Activated naive CD8-positive, alpha-beta T cell treated with anti-CD3 and anti-CD28 coated beads, Interleukin-2, amount 50 U/mL, for 24 hours (primary cell): ENCODE measurements around the gene RNF157.

Experiments used
- ATAC-seq: fragments of 150-1000 bp; cut with Tn5 transposase; one replicate; pipeline ENCODE4 v1.10.0; 2021
- DNase-seq: peaks from one replicate; pipeline ENCODE4 v3.0.0; 2021
- H3K27ac Mint-ChIP-seq: one replicate; pipeline ENCODE4 v1.8.0; 2021; ENCODE audit warnings: mild to moderate bottlenecking, mixed read lengths
- H3K27me3 Mint-ChIP-seq: one replicate; pipeline ENCODE4 v1.8.0; 2021; ENCODE audit warnings: mixed read lengths
- H3K36me3 Mint-ChIP-seq: one replicate; pipeline ENCODE4 v1.8.0; 2021; ENCODE audit warnings: low read depth, mixed read lengths
- H3K4me1 Mint-ChIP-seq: one replicate; pipeline ENCODE4 v1.8.0; 2021; ENCODE audit warnings: mixed read lengths
- H3K4me3 Mint-ChIP-seq: one replicate; pipeline ENCODE4 v1.8.0; 2021; ENCODE audit warnings: mild to moderate bottlenecking, moderate library complexity, mixed read lengths
- H3K9me3 Mint-ChIP-seq: one replicate; pipeline ENCODE4 v1.8.0; 2021; ENCODE audit warnings: mixed read lengths

Gene RNF157

DNA sequence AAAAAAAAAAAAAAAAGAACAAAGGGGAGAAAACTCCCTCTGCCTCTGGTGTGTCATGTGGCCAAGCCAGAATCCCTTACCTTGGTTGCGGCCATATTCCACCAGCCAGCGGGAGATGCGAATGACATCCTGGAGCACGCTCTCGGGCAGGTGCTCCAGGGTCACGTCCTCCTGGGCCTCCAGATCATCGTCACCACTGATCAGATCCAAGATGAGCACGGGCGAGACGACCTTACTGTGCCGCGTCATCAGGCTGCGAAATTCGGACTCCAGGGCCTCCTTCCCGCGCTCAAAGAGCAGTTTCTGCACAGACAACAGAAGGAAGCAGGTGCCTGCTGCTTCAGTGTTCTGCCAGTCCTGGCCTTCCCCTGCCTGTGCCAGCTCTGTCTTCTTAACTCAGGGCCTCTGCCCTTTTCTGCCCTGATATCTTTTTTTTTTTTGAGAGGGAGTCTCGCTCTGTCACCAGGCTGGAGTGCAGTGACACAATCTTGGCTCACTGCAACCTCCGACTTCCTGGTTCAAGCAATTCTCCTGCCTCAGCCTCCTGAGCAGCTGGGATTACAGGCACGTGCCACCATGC lies 142.5 kb downstream of the RNF157 start:
- Mint-ChIP-seq H3K36me3 (peaks cover 32% of the 10 kb centered on the region), H3K4me3 (no peak overlapping the region), H3K9me3 (no peaks in the 10 kb centered on the region), H3K27ac (no peak overlapping the region), H3K27me3 (no peaks in the 10 kb centered on the region), H3K4me1 (peaks cover 10% of the 10 kb centered on the region)
- DNase-seq (no peak), ATAC-seq (no peak)

DNA sequence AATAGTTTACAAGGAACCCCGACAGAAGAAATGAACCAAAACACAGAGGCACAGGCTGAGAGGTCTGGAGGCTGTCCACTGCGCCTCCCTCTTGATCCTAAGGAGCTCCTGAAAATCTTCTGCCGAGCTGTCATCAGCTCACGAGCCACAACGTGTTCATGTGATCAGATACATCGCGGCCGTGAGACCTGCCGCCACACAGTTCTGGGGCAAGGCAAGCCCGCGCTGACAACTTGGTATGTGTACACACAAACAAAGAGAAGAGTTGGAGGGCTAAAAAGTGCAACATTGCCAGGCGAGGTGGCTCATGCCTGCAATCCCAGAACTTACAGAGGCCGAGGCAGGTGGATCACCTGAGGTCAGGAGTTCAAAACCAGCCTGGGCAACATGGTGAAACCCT lies 144.3 kb downstream of the RNF157 start:
- H3K36me3 Mint-ChIP-seq: peaks cover 30% of the 10 kb centered on the region

GRCh38 chr17:76094046-76094445 lies 146.2 kb downstream of the RNF157 start:
- no peak overlapping the region for H3K4me3 Mint-ChIP-seq
- H3K9me3 Mint-ChIP-seq: no peaks in the 10 kb centered on the region
- no peaks in the 10 kb centered on the region for H3K27me3 Mint-ChIP-seq
- peaks cover 30% of the 10 kb centered on the region for H3K36me3 Mint-ChIP-seq
- no peaks in the 10 kb centered on the region for H3K4me1 Mint-ChIP-seq
- ATAC-seq: no peak
- H3K27ac Mint-ChIP-seq: no peak overlapping the region
- no peak for DNase-seq

More for the DNA sequence above, 144.3 kb downstream of the RNF157 start:
- Mint-ChIP-seq H3K27me3 (no peaks in the 10 kb centered on the region), H3K9me3 (no peaks in the 10 kb centered on the region), H3K4me3 (no peak overlapping the region), H3K27ac (no peak overlapping the region), H3K4me1 (peaks cover 2% of the 10 kb centered on the region)
- ATAC-seq: no peak
- no peak for DNase-seq

DNA sequence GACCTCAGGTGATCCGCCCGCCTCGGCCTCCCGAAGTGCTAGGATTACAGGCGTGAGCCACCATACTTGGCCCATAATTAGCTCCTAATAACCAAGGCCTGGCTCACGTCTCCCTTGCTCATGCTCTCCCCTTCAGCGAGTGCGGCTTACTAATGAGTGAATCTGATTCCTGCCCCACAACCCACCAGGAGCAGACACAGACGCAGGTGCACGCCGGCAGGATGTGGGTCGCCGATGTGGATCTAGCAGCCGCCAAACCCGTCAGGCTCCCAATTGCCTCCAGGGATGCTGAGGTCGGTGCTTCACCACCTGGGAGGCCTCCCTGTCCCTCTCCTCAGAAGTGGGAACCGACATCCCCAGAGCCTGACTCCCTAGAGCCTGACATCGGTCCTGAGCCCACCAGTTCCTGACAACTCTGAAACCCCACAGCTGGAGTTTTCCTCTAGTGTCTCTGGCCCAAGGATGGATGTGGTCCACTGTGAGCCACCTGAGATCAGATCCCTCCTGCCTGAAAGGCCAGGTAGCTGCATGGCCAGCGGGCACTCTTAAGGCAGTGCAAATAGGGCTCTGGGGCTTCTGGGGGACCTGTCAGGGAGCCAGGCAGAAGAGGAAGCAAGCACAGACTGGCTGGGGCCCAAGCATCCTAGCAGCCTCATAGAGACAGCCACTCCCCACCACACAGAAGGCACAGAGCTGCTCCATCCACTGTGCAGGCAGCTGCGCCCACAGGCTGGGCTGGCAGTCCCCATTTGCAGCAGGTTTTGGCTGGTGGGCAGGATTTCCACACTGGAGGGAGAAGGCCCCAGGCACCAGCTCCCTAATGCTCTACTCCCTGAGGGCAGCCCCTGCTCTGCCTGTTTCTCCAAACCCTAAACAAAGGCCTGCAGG lies 147.5 kb downstream of the RNF157 start:
- Mint-ChIP-seq H3K4me1 (no peaks in the 10 kb centered on the region), H3K9me3 (no peaks in the 10 kb centered on the region), H3K36me3 (peaks cover 24% of the 10 kb centered on the region), H3K27me3 (no peaks in the 10 kb centered on the region), H3K4me3 (no peak overlapping the region), H3K27ac (no peak overlapping the region)
- ATAC-seq (no peak), DNase-seq (no peak)
